H9 (cell line): ENCODE measurements around the gene CD300A. TPM values are rescaled to one million over a fixed set of nuclear protein-coding genes. Genes with fewer than 3 reads are reported as not detected.

Experiments
- DNase-seq: peaks from one replicate; pipeline ENCODE4 v3.0.0-alpha.2; 2017
- H2AFZ ChIP-seq: one replicate; pipeline ENCODE4 v1.6.1; 2013; ENCODE audit warnings: mild to moderate bottlenecking, low read length, control low read depth, moderate library complexity
- H2AK5ac ChIP-seq: 2 replicates; pipeline ENCODE4 v1.6.1; 2013; ENCODE audit warnings: low read length, control low read depth, mixed read lengths; ENCODE audit not compliant: insufficient read length
- H2BK120ac ChIP-seq: one replicate; pipeline ENCODE4 v1.6.1; 2013; ENCODE audit warnings: low read depth, mild to moderate bottlenecking, low read length, control low read depth, inconsistent platforms; ENCODE audit not compliant: poor library complexity, severe bottlenecking
- H2BK12ac ChIP-seq: 2 replicates; pipeline ENCODE4 v1.6.1; 2013; ENCODE audit warnings: low read length, control low read depth, mixed read lengths, low read depth; ENCODE audit not compliant: insufficient read length
- H2BK15ac ChIP-seq: 2 replicates; pipeline ENCODE4 v1.6.1; 2013; ENCODE audit warnings: low read depth, low read length, control low read depth
- H2BK20ac ChIP-seq: one replicate; pipeline ENCODE4 v1.6.1; 2013; ENCODE audit warnings: low read depth, mild to moderate bottlenecking, low read length, control low read depth, inconsistent platforms; ENCODE audit not compliant: poor library complexity, severe bottlenecking
- H2BK5ac ChIP-seq: 2 replicates; pipeline ENCODE4 v1.6.1; 2013; ENCODE audit warnings: low read length, control low read depth, mixed read lengths; ENCODE audit not compliant: insufficient read length
- H3K14ac ChIP-seq: 2 replicates; pipeline ENCODE4 v1.6.1; 2013; ENCODE audit warnings: low read length, control low read depth; ENCODE audit not compliant: insufficient read depth
- H3K18ac ChIP-seq: 2 replicates; pipeline ENCODE4 v1.6.1; 2013; ENCODE audit warnings: low read depth, mild to moderate bottlenecking, mixed read lengths, low read length, control low read depth; ENCODE audit not compliant: insufficient read length
- H3K23ac ChIP-seq: 2 replicates; pipeline ENCODE4 v1.6.1; 2013; ENCODE audit warnings: low read length, control low read depth, mixed read lengths, low read depth; ENCODE audit not compliant: insufficient read length
- H3K23me2 ChIP-seq: 2 replicates; pipeline ENCODE4 v1.6.1; 2013; ENCODE audit warnings: low read depth, mild to moderate bottlenecking, mixed read lengths, low read length, control low read depth; ENCODE audit not compliant: insufficient read length, poor library complexity, severe bottlenecking
- H3K27ac ChIP-seq: 2 replicates; pipeline ENCODE4 v1.5.1; 2013; ENCODE audit warnings: low read length, control low read depth, mixed read lengths, low read depth; ENCODE audit not compliant: insufficient read length
- H3K27me3 ChIP-seq: 2 replicates; pipeline ENCODE4 v1.6.1; 2013; ENCODE audit warnings: low read length, control low read depth, inconsistent platforms; ENCODE audit not compliant: insufficient read depth
- H3K4ac ChIP-seq: 2 replicates; pipeline ENCODE4 v1.6.1; 2013; ENCODE audit warnings: low read depth, mild to moderate bottlenecking, control low read depth, inconsistent platforms, low read length, moderate library complexity
- H3K4me1 ChIP-seq: 2 replicates; pipeline ENCODE4 v1.6.1; 2013; ENCODE audit warnings: low read length, control low read depth, inconsistent platforms; ENCODE audit not compliant: insufficient read depth
- H3K4me2 ChIP-seq: 2 replicates; pipeline ENCODE4 v1.6.1; 2013; ENCODE audit warnings: low read length, control low read depth, mixed read lengths; ENCODE audit not compliant: insufficient read length, insufficient read depth
- H3K56ac ChIP-seq: 2 replicates; pipeline ENCODE4 v1.6.1; 2013; ENCODE audit warnings: low read depth, mild to moderate bottlenecking, mixed read lengths, low read length, control low read depth; ENCODE audit not compliant: insufficient read length
- H3K79me1 ChIP-seq: 2 replicates; pipeline ENCODE4 v1.6.1; 2013; ENCODE audit warnings: low read depth, mild to moderate bottlenecking, moderate library complexity, low read length, control low read depth, inconsistent platforms; ENCODE audit not compliant: insufficient read depth, poor library complexity, severe bottlenecking
- H3K79me2 ChIP-seq: 2 replicates; pipeline ENCODE4 v1.6.1; 2013; ENCODE audit warnings: low read length, control low read depth, inconsistent platforms; ENCODE audit not compliant: insufficient read depth
- H3K9ac ChIP-seq: 2 replicates; pipeline ENCODE4 v1.6.1; 2013; ENCODE audit warnings: low read length, control low read depth, mixed read lengths; ENCODE audit not compliant: insufficient read length; ENCODE audit errors: extremely low read depth
- H3K9me3 ChIP-seq: one replicate; pipeline ENCODE4 v1.6.1; 2013; ENCODE audit warnings: low read depth, low read length, inconsistent platforms; ENCODE audit not compliant: control insufficient read depth
- H3T11ph ChIP-seq: one replicate; pipeline ENCODE4 v1.6.1; 2013; ENCODE audit warnings: mild to moderate bottlenecking, low read length, control low read depth, inconsistent platforms
- H4K20me1 ChIP-seq: one replicate; pipeline ENCODE4 v1.6.1; 2013; ENCODE audit not compliant: control insufficient read depth, insufficient read length, insufficient read depth
- H4K5ac ChIP-seq: 2 replicates; pipeline ENCODE4 v1.6.1; 2013; ENCODE audit warnings: low read depth, mild to moderate bottlenecking, mixed read lengths, low read length, control low read depth; ENCODE audit not compliant: insufficient read length
- H4K8ac ChIP-seq: replicated peaks from 2 replicates; pipeline ENCODE4 v1.6.1; 2013; ENCODE audit warnings: low read length, control low read depth, mixed read lengths, low read depth; ENCODE audit not compliant: insufficient read length
- H4K91ac ChIP-seq: 2 replicates; pipeline ENCODE4 v1.6.1; 2013; ENCODE audit warnings: low read depth, mild to moderate bottlenecking, moderate library complexity, mixed read lengths, low read length, control low read depth; ENCODE audit not compliant: insufficient read length
- H3K27ac Mint-ChIP-seq, 3 experiments: 2 replicates in 2 of 3; 3 replicates in 1 of 3; pipeline ENCODE4 v1.8.0; 2020 to 2021; ENCODE audit warnings: mixed read lengths in 3 of 3, mild to moderate bottlenecking in 1 of 3, moderate library complexity in 1 of 3
- H3K27me3 Mint-ChIP-seq: 2 replicates; pipeline ENCODE4 v1.8.0; 2021; ENCODE audit warnings: low read depth, mild to moderate bottlenecking, moderate library complexity, mixed read lengths
- H3K36me3 Mint-ChIP-seq, 3 experiments: 2 replicates in 2 of 3; 3 replicates in 1 of 3; pipeline ENCODE4 v1.8.0; 2020 to 2021; ENCODE audit warnings: low read depth in 3 of 3, mixed read lengths in 3 of 3; ENCODE audit not compliant: insufficient read depth in 1 of 3
- H3K4me1 Mint-ChIP-seq, 2 experiments: 2 replicates each; pipeline ENCODE4 v1.8.0; 2020; ENCODE audit warnings: mixed read lengths in 2 of 2
- H3K4me3 Mint-ChIP-seq, 2 experiments: 2 replicates in 1 of 2; 3 replicates in 1 of 2; pipeline ENCODE4 v1.8.0; 2020 to 2021; ENCODE audit warnings: mild to moderate bottlenecking in 2 of 2, mixed read lengths in 2 of 2, moderate library complexity in 1 of 2
- H3K9me3 Mint-ChIP-seq, 2 experiments: 2 replicates in 1 of 2; 3 replicates in 1 of 2; pipeline ENCODE4 v1.8.0; 2020; ENCODE audit warnings: mild to moderate bottlenecking in 2 of 2, mixed read lengths in 2 of 2, moderate library complexity in 1 of 2
- WGBS: extraction: QIAGEN DNeasy Blood & Tissue Kit; methylation state at CpG from one replicate; pipeline ENCODE4 v1.1.7; 2013; ENCODE audit warnings: missing lambda C conversion rate, low lambda C conversion rate, mixed read lengths; ENCODE audit not compliant: insufficient read length; ENCODE audit errors: extremely low coverage; 5-methylcytosine and 5-hydroxymethylcytosine counted together
- total RNA-seq: library from RNA; stranded (reverse); gene quantifications from 2 replicates; pipeline ENCODE4 v1.2.1, GENCODE V29; 2021
- TF ChIP-seq, protein P1 (sequence below): fragments of 200-600 bp; sonication (generic); conservative IDR thresholded peaks from 3 replicates; pipeline ENCODE4 v1.8.0; 2021; ENCODE audit warnings: antibody characterized with exemption, mild to moderate bottlenecking

The CD300A gene
- total RNA-seq, 1 experiment from 2014 or later: not detected

DNA sequence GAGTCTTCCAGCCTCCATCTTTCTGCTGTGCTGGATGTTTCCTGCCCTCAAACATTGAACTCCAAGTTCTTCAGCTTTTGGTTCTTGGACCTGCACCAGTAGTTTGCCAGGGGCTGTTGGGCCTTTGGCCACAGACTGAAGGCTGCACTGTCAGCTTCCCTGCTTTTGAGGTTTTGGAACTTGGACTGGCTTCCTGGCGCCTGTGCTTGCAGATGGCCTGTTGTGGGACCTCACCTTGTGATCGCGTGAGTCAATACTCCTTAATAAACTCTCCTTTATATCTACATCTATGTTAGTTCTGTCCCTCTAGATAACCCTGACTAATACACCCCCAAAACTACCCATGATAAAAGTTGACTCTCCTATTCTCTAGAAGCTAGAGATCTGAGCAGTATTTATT is 7.6 kb upstream of the CD300A start:
- no peaks in the 10 kb centered on the region for H3K9me3 Mint-ChIP-seq
- H3K79me1 ChIP-seq: no peaks in the 10 kb centered on the region
- no peak overlapping the region for H3K18ac ChIP-seq
- H4K91ac ChIP-seq: no peak overlapping the region
- no peak overlapping the region for H3K27ac Mint-ChIP-seq
- peaks cover 18 to 27% of the 10 kb centered on the region in 2 experiments for H3K4me1 Mint-ChIP-seq
- no peak overlapping the region for H2BK20ac ChIP-seq
- no peak overlapping the region for H3K14ac ChIP-seq
- no peaks in the 10 kb centered on the region for H4K20me1 ChIP-seq
- H2AFZ ChIP-seq: no peak overlapping the region
- no peak overlapping the region for H3K4me3 Mint-ChIP-seq
- peaks cover 36% of the 10 kb centered on the region for H3K27me3 Mint-ChIP-seq
- H3K27ac ChIP-seq: no peak overlapping the region
- H3K4ac ChIP-seq: no peak overlapping the region
- H3K79me2 ChIP-seq: no peaks in the 10 kb centered on the region
- no peak overlapping the region for H3K9ac ChIP-seq
- no peaks in the 10 kb centered on the region for H3K27me3 ChIP-seq
- H3K36me3 Mint-ChIP-seq: no peaks in the 10 kb centered on the region; a peak in 1 of 7 replicates
- H2BK15ac ChIP-seq: no peak overlapping the region
- no peak overlapping the region for H2BK12ac ChIP-seq
- H2BK120ac ChIP-seq: no peak overlapping the region
- no peak overlapping the region for H2BK5ac ChIP-seq
- WGBS: no CpG with 5 or more reads among the region's 3 CpGs
- no peak overlapping the region for H3K4me2 ChIP-seq
- H2AK5ac ChIP-seq: no peak overlapping the region
- H3K56ac ChIP-seq: no peak overlapping the region
- H3K23me2 ChIP-seq: peaks cover 7% of the 10 kb centered on the region
- no peaks in the 10 kb centered on the region for H3K9me3 ChIP-seq
- DNase-seq: no peak
- no peak overlapping the region for H3T11ph ChIP-seq
- H4K8ac ChIP-seq: no peak overlapping the region
- TF ChIP-seq, protein P1, sequence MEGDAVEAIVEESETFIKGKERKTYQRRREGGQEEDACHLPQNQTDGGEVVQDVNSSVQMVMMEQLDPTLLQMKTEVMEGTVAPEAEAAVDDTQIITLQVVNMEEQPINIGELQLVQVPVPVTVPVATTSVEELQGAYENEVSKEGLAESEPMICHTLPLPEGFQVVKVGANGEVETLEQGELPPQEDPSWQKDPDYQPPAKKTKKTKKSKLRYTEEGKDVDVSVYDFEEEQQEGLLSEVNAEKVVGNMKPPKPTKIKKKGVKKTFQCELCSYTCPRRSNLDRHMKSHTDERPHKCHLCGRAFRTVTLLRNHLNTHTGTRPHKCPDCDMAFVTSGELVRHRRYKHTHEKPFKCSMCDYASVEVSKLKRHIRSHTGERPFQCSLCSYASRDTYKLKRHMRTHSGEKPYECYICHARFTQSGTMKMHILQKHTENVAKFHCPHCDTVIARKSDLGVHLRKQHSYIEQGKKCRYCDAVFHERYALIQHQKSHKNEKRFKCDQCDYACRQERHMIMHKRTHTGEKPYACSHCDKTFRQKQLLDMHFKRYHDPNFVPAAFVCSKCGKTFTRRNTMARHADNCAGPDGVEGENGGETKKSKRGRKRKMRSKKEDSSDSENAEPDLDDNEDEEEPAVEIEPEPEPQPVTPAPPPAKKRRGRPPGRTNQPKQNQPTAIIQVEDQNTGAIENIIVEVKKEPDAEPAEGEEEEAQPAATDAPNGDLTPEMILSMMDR: no peak
- no peak overlapping the region for H3K23ac ChIP-seq
- H3K4me1 ChIP-seq: no peaks in the 10 kb centered on the region; the same call in 1 of the 2 replicates
- no peak overlapping the region for H4K5ac ChIP-seq
